Liver (tissue), 9 donors: ENCODE results near the gene ZBTB7A. TPM values are rescaled to one million over a fixed set of nuclear protein-coding genes. Genes with fewer than 3 reads are reported as not detected.

Experiments used
- DNase-seq: peaks from one replicate; pipeline ENCODE4 v3.0.0-alpha.2; 2017; ENCODE audit warnings: low spot score
- H3K27ac ChIP-seq, 2 donors: one replicate each; pipeline ENCODE4 v1.7.0; 2013; ENCODE audit warnings: inconsistent platforms in 2 of 2, low read length in 2 of 2, control low read depth in 1 of 2, low read depth in 1 of 2, mild to moderate bottlenecking in 1 of 2
- H3K27me3 ChIP-seq, 4 donors: one replicate each; pipeline versions ENCODE4 v1.6.1 to v1.7.0; 2013; ENCODE audit warnings: low read length in 3 of 4, inconsistent platforms in 1 of 4, mild to moderate bottlenecking in 1 of 4, moderate library complexity in 1 of 4; ENCODE audit not compliant: control insufficient read depth in 4 of 4, insufficient read depth in 4 of 4
- H3K36me3 ChIP-seq, 4 donors: one replicate each; pipeline versions ENCODE4 v1.6.1 to v1.7.0; 2013; ENCODE audit warnings: low read length in 3 of 4, mild to moderate bottlenecking in 3 of 4, low read depth in 1 of 4, moderate library complexity in 1 of 4; ENCODE audit not compliant: control insufficient read depth in 4 of 4, insufficient read depth in 3 of 4
- H3K4me1 ChIP-seq, 4 donors: one replicate each; pipeline versions ENCODE4 v1.6.1 to v1.7.0; 2013; ENCODE audit warnings: low read length in 3 of 4, mild to moderate bottlenecking in 3 of 4, moderate library complexity in 1 of 4; ENCODE audit not compliant: control insufficient read depth in 4 of 4, insufficient read depth in 4 of 4
- H3K4me3 ChIP-seq, 3 donors: one replicate each; pipeline versions ENCODE4 v1.6.1 to v1.7.0; 2013; ENCODE audit warnings: low read length in 3 of 3, control low read depth in 1 of 3, low read depth in 1 of 3, mild to moderate bottlenecking in 1 of 3
- H3K9ac ChIP-seq, 2 donors: one replicate each; pipeline ENCODE4 v1.7.0; 2013; ENCODE audit warnings: low read length in 2 of 2, mild to moderate bottlenecking in 2 of 2, moderate library complexity in 2 of 2, control low read depth in 1 of 2, low read depth in 1 of 2
- H3K9me3 ChIP-seq, 4 donors: one replicate each; pipeline versions ENCODE4 v1.6.1 to v1.7.0; 2013; ENCODE audit warnings: low read length in 3 of 4; ENCODE audit not compliant: control insufficient read depth in 4 of 4
- CTCF ChIP-seq: fragments of 150-350 bp; IDR thresholded peaks from 2 replicates; pipeline ENCODE4 v1.5.1; 2017; ENCODE audit warnings: improper control_type of control experiment, low read depth, low read length; ENCODE audit not compliant: missing input control
- EGR1 ChIP-seq, 2 donors: IDR thresholded peaks; 2 replicates each; pipeline ENCODE4 v1.6.1; 2016 to 2018; ENCODE audit warnings: antibody characterized with exemption in 2 of 2, low read depth in 2 of 2
- HNF4G ChIP-seq: IDR thresholded peaks from 2 replicates; pipeline ENCODE4 v1.6.1; 2016; ENCODE audit warnings: antibody characterized with exemption
- NR2F2 ChIP-seq: IDR thresholded peaks from 2 replicates; pipeline ENCODE4 v1.6.1; 2016; ENCODE audit warnings: antibody characterized with exemption
- RAD21 ChIP-seq, 2 donors: IDR thresholded peaks; 2 replicates each; pipeline ENCODE4 v1.6.1; 2016; ENCODE audit warnings: antibody characterized with exemption in 2 of 2, mild to moderate bottlenecking in 2 of 2
- TAF1 ChIP-seq: conservative IDR thresholded peaks from 2 replicates; pipeline ENCODE4 v1.6.1; 2016; ENCODE audit warnings: antibody characterized with exemption, mild to moderate bottlenecking
- WGBS: extraction: QIAGEN DNeasy Blood & Tissue Kit; methylation state at CpG from one replicate; pipeline ENCODE4 v1.1.7; 2013; 5-methylcytosine and 5-hydroxymethylcytosine counted together
- polyA plus RNA-seq, 2 donors: library from polyadenylated mRNA; stranded (reverse) in 1 of 2; unstranded in 1 of 2; fragments of 200-250 nt in 1 of 2; fragments of >200 nt in 1 of 2; fragmentation: Nextera tagmentation in 1 of 2; extraction: Ambion mirVana in 1 of 2; gene quantifications; one replicate each; pipeline versions ENCODE4 v1.2.1 to v1.2.3, GENCODE V29; 2013 to 2015
- total RNA-seq, 2 donors: library from RNA; depleted of rRNA; stranded (reverse); fragments of >200 nt; gene quantifications; one replicate each; pipeline ENCODE4 v1.2.3, GENCODE V29; 2014
- TF ChIP-seq, protein P1 (sequence below): IDR thresholded peaks from 2 replicates; pipeline ENCODE4 v1.6.1; 2016; ENCODE audit warnings: antibody characterized with exemption
- TF ChIP-seq, protein P2 (sequence below): IDR thresholded peaks from 2 replicates; pipeline ENCODE4 v1.6.1; 2016; ENCODE audit warnings: antibody characterized with exemption
- donor health status: healthy.
- donor health status: healthy.
- donor health status: healthy.
- donor health status: healthy.
- donor health status: healthy.

ZBTB7A gene
- total and polyA plus RNA-seq, 4 donors, result 2.9 to 28.9 (median 17.6) TPM

GRCh38 chr19:4075373-4075772 is 8.7 kb upstream of the ZBTB7A start (continued):
- no peak for TF ChIP-seq CTCF

DNA sequence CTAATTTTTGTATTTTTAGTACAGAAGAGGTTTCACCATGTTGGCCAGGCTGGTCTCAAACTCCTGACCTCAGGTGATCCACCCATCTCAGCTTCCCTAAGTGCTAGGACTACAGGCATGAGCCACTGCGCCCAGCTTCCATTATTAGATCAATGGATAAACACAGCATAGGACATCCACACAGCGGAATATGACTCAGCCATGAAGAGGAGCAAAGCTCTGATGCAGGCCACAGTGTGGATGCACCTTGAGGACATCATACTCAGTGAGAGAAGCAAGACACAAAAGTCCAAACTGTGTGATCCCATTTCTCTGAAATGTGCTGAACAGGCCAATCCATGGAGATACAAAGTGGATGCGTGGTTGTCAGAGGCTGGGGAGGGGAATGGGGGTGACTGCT is 4.9 kb upstream of the ZBTB7A start:
- Histone ChIP-seq H3K36me3 (no peaks in the 10 kb centered on the region), H3K4me1 (peaks cover 2 to 10% (median 3%) of the 10 kb centered on the region in 4 donors), H3K9me3 (no peaks in the 10 kb centered on the region), H3K4me3 (no peak overlapping the region), H3K27ac (no peak overlapping the region), H3K27me3 (no peaks in the 10 kb centered on the region), H3K9ac (no peak overlapping the region)
- no peak for DNase-seq
- 95% methylated on average over 3 of the region's 3 CpGs for WGBS
- TF ChIP-seq, protein P1, sequence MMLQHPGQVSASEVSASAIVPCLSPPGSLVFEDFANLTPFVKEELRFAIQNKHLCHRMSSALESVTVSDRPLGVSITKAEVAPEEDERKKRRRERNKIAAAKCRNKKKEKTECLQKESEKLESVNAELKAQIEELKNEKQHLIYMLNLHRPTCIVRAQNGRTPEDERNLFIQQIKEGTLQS, result no peak
- TF ChIP-seq HNF4G (no peak), RAD21 (IDR thresholded peaks at IDR 0.05) (no peak), EGR1 (IDR thresholded peaks at IDR 0.05; ENCODE audit: low read depth in 2 of 2) (no peak), TAF1 (no peak), CTCF (no peak)

DNA sequence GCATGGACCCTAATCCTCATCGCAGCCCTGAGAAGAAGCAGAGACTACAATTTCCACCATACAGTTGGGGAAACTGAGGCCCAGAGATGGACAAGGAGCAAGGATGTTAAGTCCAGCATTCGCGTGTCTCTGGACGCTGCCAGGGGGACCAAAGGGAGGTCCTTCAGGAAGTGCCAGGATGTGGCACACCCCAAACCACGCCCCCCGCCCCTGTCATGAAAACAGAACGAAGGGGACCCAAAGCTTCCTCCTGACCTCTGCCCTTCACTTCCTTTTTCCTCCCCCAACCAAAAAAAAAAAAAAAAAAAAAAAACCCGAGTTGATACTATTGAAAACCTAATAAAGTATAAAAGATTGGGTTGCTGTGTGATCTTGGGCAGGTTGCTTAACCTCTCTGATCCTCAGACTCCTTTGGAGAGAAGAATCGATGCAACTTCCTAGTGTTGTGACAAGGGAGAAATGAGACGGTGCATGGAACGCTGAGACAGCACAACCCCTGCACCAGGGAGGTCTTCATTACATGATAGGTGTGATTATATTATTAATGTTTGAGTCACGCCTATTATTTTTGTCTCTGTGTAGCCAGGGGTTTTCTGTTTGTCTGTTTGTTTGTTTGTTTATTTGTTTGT is 2.7 kb upstream of the ZBTB7A start:
- H3K36me3 ChIP-seq, result no peaks in the 10 kb centered on the region
- no peaks in the 10 kb centered on the region for H3K27me3 ChIP-seq
- H3K9ac ChIP-seq, result no peak overlapping the region
- 59% methylated on average over 12 of the region's 12 CpGs for WGBS
- H3K4me3 ChIP-seq, result no peak overlapping the region
- H3K9me3 ChIP-seq, result no peaks in the 10 kb centered on the region
- no peak overlapping the region for H3K27ac ChIP-seq
- DNase-seq, result no peak
- H3K4me1 ChIP-seq, result peaks cover 2 to 10% (median 3%) of the 10 kb centered on the region in 4 donors
- peak; percentile 27 for TF ChIP-seq NR2F2
- TF ChIP-seq, protein P2, sequence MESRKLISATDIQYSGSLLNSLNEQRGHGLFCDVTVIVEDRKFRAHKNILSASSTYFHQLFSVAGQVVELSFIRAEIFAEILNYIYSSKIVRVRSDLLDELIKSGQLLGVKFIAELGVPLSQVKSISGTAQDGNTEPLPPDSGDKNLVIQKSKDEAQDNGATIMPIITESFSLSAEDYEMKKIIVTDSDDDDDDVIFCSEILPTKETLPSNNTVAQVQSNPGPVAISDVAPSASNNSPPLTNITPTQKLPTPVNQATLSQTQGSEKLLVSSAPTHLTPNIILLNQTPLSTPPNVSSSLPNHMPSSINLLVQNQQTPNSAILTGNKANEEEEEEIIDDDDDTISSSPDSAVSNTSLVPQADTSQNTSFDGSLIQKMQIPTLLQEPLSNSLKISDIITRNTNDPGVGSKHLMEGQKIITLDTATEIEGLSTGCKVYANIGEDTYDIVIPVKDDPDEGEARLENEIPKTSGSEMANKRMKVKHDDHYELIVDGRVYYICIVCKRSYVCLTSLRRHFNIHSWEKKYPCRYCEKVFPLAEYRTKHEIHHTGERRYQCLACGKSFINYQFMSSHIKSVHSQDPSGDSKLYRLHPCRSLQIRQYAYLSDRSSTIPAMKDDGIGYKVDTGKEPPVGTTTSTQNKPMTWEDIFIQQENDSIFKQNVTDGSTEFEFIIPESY, result no peak
